HCT116 (cell line): ENCODE results near the gene IQCM. TPM values are rescaled to one million over a fixed set of nuclear protein-coding genes. Genes with fewer than 3 reads are reported as not detected.

ENCODE experiments used
- ATAC-seq: fragments of 200-7000 bp; cut with Tn5 transposase; 2 replicates; pipeline ENCODE4 v1.9.1; 2020; ENCODE audit warnings: mild to moderate bottlenecking, moderate library complexity
- BruUV-seq: library from RNA; stranded (reverse); fragments of 400-500 nt; replicated peaks from 2 replicates; lab custom pipeline; 2021; lab: Mats Ljungman, UMichigan
- CTCF ChIA-PET: fragments of 300-600 bp; sonication (Branson Sonifier 250); formaldehyde crosslinking; loops from one replicate; lab custom pipeline; 2021; ENCODE audit warnings: antibody characterized with exemption; lab: Charles Lee
- POLR2A ChIA-PET: fragments of 300-600, 350-600 bp; sonication (Branson Sonifier 250); formaldehyde crosslinking; loops from one replicate; lab custom pipeline; 2021; ENCODE audit warnings: antibody characterized with exemption; lab: Charles Lee
- RAD21 ChIA-PET, 2 experiments: fragments of 300-600 bp; sonication (Branson Sonifier 250); formaldehyde crosslinking; loops; one replicate each; lab custom pipeline; 2023; ENCODE audit warnings: low total read pairs in 2 of 2; ENCODE audit not compliant: uncharacterized antibody in 2 of 2, unreplicated experiment in 2 of 2, low non-redundant PET in 1 of 2; lab: Charles Lee
- DNase-seq: peaks from one replicate; pipeline ENCODE4 v3.0.0-alpha.2; 2010; ENCODE audit warnings: low read depth, low spot score
- H2AFZ ChIP-seq: fragments of 200-600 bp; shearing (Covaris generic), sonication (generic); 2 replicates; pipeline ENCODE4 v1.6.1; 2017; ENCODE audit warnings: low read depth, mixed run types, mixed read lengths, antibody characterized with exemption, low read length; ENCODE audit not compliant: poor library complexity, severe bottlenecking
- H3K27ac ChIP-seq: 2 replicates; pipeline ENCODE4 v1.5.1; 2012; ENCODE audit warnings: low read depth, low read length
- H3K27me3 ChIP-seq: fragments of 200-600 bp; sonication (generic); 2 replicates; pipeline ENCODE4 v1.6.1; 2016; ENCODE audit warnings: mixed run types, low read length, mixed read lengths; ENCODE audit not compliant: insufficient read depth
- H3K36me3 ChIP-seq, 2 experiments: fragments of 200-500 bp in 1 of 2; fragments of 200-600 bp in 1 of 2; sonication (Bioruptor generic) in 1 of 2; sonication (generic) in 1 of 2; 2 replicates each; pipeline versions ENCODE4 v1.5.1 to v1.6.1; 2014 to 2016; ENCODE audit warnings: low read length in 2 of 2, inconsistent platforms in 1 of 2, mixed read lengths in 1 of 2, mixed run types in 1 of 2; ENCODE audit not compliant: insufficient read depth in 2 of 2, control insufficient read depth in 1 of 2
- H3K4me1 ChIP-seq, 2 experiments: fragments of 200-600 bp in 1 of 2; sonication (generic) in 1 of 2; 2 replicates each; pipeline versions ENCODE4 v1.5.1 to v1.6.1; 2012 to 2017; ENCODE audit warnings: low read length in 2 of 2, inconsistent platforms in 1 of 2, mild to moderate bottlenecking in 1 of 2, mixed read lengths in 1 of 2, mixed run types in 1 of 2, moderate library complexity in 1 of 2; ENCODE audit not compliant: insufficient read depth in 2 of 2, control insufficient read depth in 1 of 2
- H3K4me2 ChIP-seq: fragments of 200-600 bp; sonication (generic); 2 replicates; pipeline ENCODE4 v1.6.1; 2017; ENCODE audit warnings: mixed run types, low read length, mixed read lengths
- H3K4me3 ChIP-seq, 2 experiments: fragments of 200-600 bp in 1 of 2; sonication (generic) in 1 of 2; replicated peaks in 1 of 2; 2 replicates each; pipeline ENCODE4 v1.5.1; 2011 to 2016; ENCODE audit warnings: low read length in 2 of 2, control low read depth in 1 of 2, low read depth in 1 of 2, mild to moderate bottlenecking in 1 of 2, mixed read lengths in 1 of 2, mixed run types in 1 of 2
- H3K79me2 ChIP-seq: fragments of 200-600 bp; sonication (generic); 2 replicates; pipeline ENCODE4 v1.6.1; 2017; ENCODE audit warnings: mild to moderate bottlenecking, mixed run types, low read length, moderate library complexity, mixed read lengths; ENCODE audit not compliant: insufficient read depth
- H3K9ac ChIP-seq: fragments of 200-600 bp; sonication (generic); 2 replicates; pipeline ENCODE4 v1.6.1; 2016; ENCODE audit warnings: low read length, mixed read lengths
- H3K9me2 ChIP-seq: fragments of 200-600 bp; sonication (generic), shearing (Covaris generic); 2 replicates; pipeline ENCODE4 v1.6.1; 2017; ENCODE audit warnings: mixed run types, mild to moderate bottlenecking, moderate library complexity; ENCODE audit not compliant: insufficient read depth
- H3K9me3 ChIP-seq, 2 experiments: fragments of 200-500 bp in 1 of 2; fragments of 200-600 bp in 1 of 2; sonication (Bioruptor generic) in 1 of 2; sonication (generic) in 1 of 2; 2 replicates each; pipeline ENCODE4 v1.6.1; 2014 to 2017; ENCODE audit warnings: low read length in 2 of 2, mixed read lengths in 2 of 2, inconsistent platforms in 1 of 2, low read depth in 1 of 2, mild to moderate bottlenecking in 1 of 2, mixed run types in 1 of 2, moderate library complexity in 1 of 2; ENCODE audit not compliant: control insufficient read depth in 1 of 2, insufficient read depth in 1 of 2
- H4K20me1 ChIP-seq: fragments of 200-600 bp; sonication (generic), shearing (Covaris generic); 2 replicates; pipeline ENCODE4 v1.6.1; 2017; ENCODE audit warnings: mixed run types, mild to moderate bottlenecking, moderate library complexity; ENCODE audit not compliant: insufficient read depth
- CBX3 ChIP-seq: IDR thresholded peaks from 2 replicates; pipeline ENCODE4 v1.6.1; 2012; ENCODE audit warnings: low read depth
- EZH2phosphoT487 ChIP-seq: fragments of 200-600 bp; IDR thresholded peaks from 2 replicates; pipeline ENCODE4 v1.6.1; 2018; ENCODE audit warnings: antibody characterized with exemption, borderline replicate concordance
- MAX ChIP-seq: IDR thresholded peaks from 2 replicates; pipeline ENCODE4 v1.6.1; 2012
- RAD21 ChIP-seq: IDR thresholded peaks from 2 replicates; pipeline ENCODE4 v1.6.1; 2012; ENCODE audit warnings: low read depth, mild to moderate bottlenecking
- REST ChIP-seq: IDR thresholded peaks from 2 replicates; pipeline ENCODE4 v1.6.1; 2012; ENCODE audit warnings: low read depth
- SIN3A ChIP-seq: IDR thresholded peaks from 2 replicates; pipeline ENCODE4 v1.6.1; 2012; ENCODE audit warnings: low read depth
- YY1 ChIP-seq: IDR thresholded peaks from 2 replicates; pipeline ENCODE4 v1.6.1; 2011; ENCODE audit warnings: low read length, low read depth, moderate library complexity, mild to moderate bottlenecking; ENCODE audit not compliant: insufficient replicate concordance; ENCODE audit errors: extremely low read depth
- ZBTB33 ChIP-seq: IDR thresholded peaks from 2 replicates; pipeline ENCODE4 v1.6.1; 2011; ENCODE audit warnings: mild to moderate bottlenecking, low read length, moderate library complexity; ENCODE audit not compliant: insufficient replicate concordance; ENCODE audit errors: extremely low read depth
- intact Hi-C: fragments of 100-400 bp; cut with micrococcal nuclease; formaldehyde crosslinking; loops from 2 replicates; pipeline ENCODE4 v1.10.0; 2022
- total RNA-seq: library from RNA; stranded (reverse); gene quantifications from one replicate; pipeline ENCODE4 v1.2.1, GENCODE V29; 2021; ENCODE audit not compliant: unreplicated experiment

IQCM gene
- total RNA-seq, 1 experiment from 2014 or later = 0.20 TPM

- no peak for TF ChIP-seq REST
These were observed 97.1 kb downstream of the IQCM start (continued) for GRCh38 chr4:149718500-149718899.

GRCh38 chr4:149716728-149717127, 98.9 kb downstream of the IQCM start:
- Histone ChIP-seq H3K9ac (no peak overlapping the region), H3K27me3 (no peaks in the 10 kb centered on the region), H3K4me1 (no peaks in the 10 kb centered on the region), H3K9me2 (no peaks in the 10 kb centered on the region; the same call in 1 of the 2 replicates), H2AFZ (no peak overlapping the region), H3K4me2 (no peak overlapping the region), H4K20me1 (no peaks in the 10 kb centered on the region)
- ATAC-seq = no peak
- DNase-seq = no peak
- intact Hi-C loops = no loop called here
- TF ChIP-seq RAD21 (no peak), ZBTB33 (no peak), MAX (no peak), YY1 (no peak), SIN3A (no peak), CBX3 (no peak), EZH2phosphoT487 (no peak)
- TF ChIP-seq, all 23 proteins: peak for 0
- ChIA-PET RAD21 (no interaction called here), CTCF (no interaction called here), POLR2A (no interaction called here)
- no peak overlapping the region for H3K27ac ChIP-seq
- BruUV-seq = no TSS peak
- no peak overlapping the region for H3K4me3 ChIP-seq
- H3K36me3 ChIP-seq = no peaks in the 10 kb centered on the region
- H3K79me2 ChIP-seq = no peaks in the 10 kb centered on the region
- peaks cover 0 to 6% of the 10 kb centered on the region in 2 experiments; a peak in 1 of 4 replicates for H3K9me3 ChIP-seq
